GM23248 (cell line): ENCODE data around the gene IFRD1. TPM values are rescaled to one million over a fixed set of nuclear protein-coding genes. Genes with fewer than 3 reads are reported as not detected.

ENCODE experiments used
- DNase-seq: peaks from one replicate; pipeline ENCODE4 v3.0.0-alpha.2; 2015
- H2AFZ ChIP-seq: fragments of 200-600 bp; sonication (generic); 2 replicates; pipeline ENCODE4 v1.6.1; 2016; ENCODE audit warnings: antibody characterized with exemption
- H3F3A ChIP-seq: fragments of 200-600 bp; sonication (generic); 2 replicates; pipeline ENCODE4 v1.6.1; 2016; ENCODE audit warnings: mild to moderate bottlenecking, antibody characterized with exemption, mixed run types; ENCODE audit not compliant: insufficient read depth
- H3K27ac ChIP-seq: fragments of 200-600 bp; sonication (generic); 2 replicates; pipeline ENCODE4 v1.5.1; 2016; ENCODE audit warnings: mild to moderate bottlenecking
- H3K27me3 ChIP-seq: fragments of 200-600 bp; sonication (generic); replicated peaks from 2 replicates; pipeline ENCODE4 v1.6.1; 2016; ENCODE audit warnings: mild to moderate bottlenecking; ENCODE audit not compliant: insufficient read depth
- H3K36me3 ChIP-seq: fragments of 200-600 bp; sonication (generic); 2 replicates; pipeline ENCODE4 v1.6.1; 2016; ENCODE audit warnings: low read depth, mild to moderate bottlenecking
- H3K4me1 ChIP-seq: fragments of 200-600 bp; sonication (generic); 2 replicates; pipeline ENCODE4 v1.6.1; 2016; ENCODE audit warnings: mild to moderate bottlenecking; ENCODE audit not compliant: insufficient read depth
- H3K4me2 ChIP-seq: fragments of 200-600 bp; sonication (generic); one replicate; pipeline ENCODE4 v1.6.1; 2016; ENCODE audit warnings: mild to moderate bottlenecking; ENCODE audit not compliant: unreplicated experiment
- H3K4me3 ChIP-seq: fragments of 200-600 bp; sonication (generic); 2 replicates; pipeline ENCODE4 v1.5.1; 2016; ENCODE audit warnings: mild to moderate bottlenecking
- H3K79me2 ChIP-seq: fragments of 200-600 bp; sonication (generic); 2 replicates; pipeline ENCODE4 v1.6.1; 2016; ENCODE audit warnings: mild to moderate bottlenecking; ENCODE audit not compliant: insufficient read depth
- H3K9ac ChIP-seq: fragments of 200-600 bp; sonication (generic); 2 replicates; pipeline ENCODE4 v1.6.1; 2016; ENCODE audit warnings: mild to moderate bottlenecking
- H3K9me2 ChIP-seq: fragments of 200-600 bp; sonication (generic); 2 replicates; pipeline ENCODE4 v1.6.1; 2016; ENCODE audit warnings: mixed run types, mild to moderate bottlenecking, moderate library complexity; ENCODE audit not compliant: insufficient read depth
- H3K9me3 ChIP-seq: fragments of 200-600 bp; sonication (generic); one replicate; pipeline ENCODE4 v1.6.1; 2017; ENCODE audit warnings: low read depth
- H4K20me1 ChIP-seq: fragments of 200-600 bp; sonication (generic); 2 replicates; pipeline ENCODE4 v1.6.0; 2016; ENCODE audit not compliant: insufficient read depth
- EZH2 ChIP-seq: fragments of 200-600 bp; sonication (generic); IDR thresholded peaks from 2 replicates; pipeline ENCODE4 v1.6.1; 2018; ENCODE audit warnings: antibody characterized with exemption, mild to moderate bottlenecking; ENCODE audit not compliant: insufficient read depth, poor library complexity, severe bottlenecking
- EZH2phosphoT487 ChIP-seq: fragments of 200-600 bp; sonication (generic); IDR thresholded peaks from 2 replicates; pipeline ENCODE4 v1.6.1; 2018; ENCODE audit warnings: antibody characterized with exemption, moderate library complexity, mild to moderate bottlenecking, low read depth; ENCODE audit not compliant: insufficient read depth
- WGBS, 2 experiments: methylation state at CpG; one replicate each; pipeline ENCODE4 v1.1.6; 2015 to 2017; ENCODE audit warnings: low lambda C conversion rate in 2 of 2, low coverage in 1 of 2; ENCODE audit errors: missing lambda C conversion rate in 2 of 2; 5-methylcytosine and 5-hydroxymethylcytosine counted together
- in situ Hi-C: fragments of 300-500 bp; cut with MboI; formaldehyde crosslinking; loops from 2 replicates; pipeline ENCODE4 v1.15.0; 2020
- polyA plus RNA-seq: library from polyadenylated mRNA; unstranded; fragments of >200 nt; fragmentation: Nextera tagmentation; extraction: Ambion mirVana; gene quantifications from 2 replicates; pipeline ENCODE4 v1.2.1, GENCODE V29; 2016
- total RNA-seq: library from RNA; depleted of rRNA; stranded (reverse); fragments of >200 nt; shearing (Covaris generic); gene quantifications from 2 replicates; pipeline ENCODE4 v1.2.3, GENCODE V29; 2014

Gene IFRD1
- total and polyA plus RNA-seq, 2 experiments from 2014 or later, result 61.4 to 71.9 TPM

DNA sequence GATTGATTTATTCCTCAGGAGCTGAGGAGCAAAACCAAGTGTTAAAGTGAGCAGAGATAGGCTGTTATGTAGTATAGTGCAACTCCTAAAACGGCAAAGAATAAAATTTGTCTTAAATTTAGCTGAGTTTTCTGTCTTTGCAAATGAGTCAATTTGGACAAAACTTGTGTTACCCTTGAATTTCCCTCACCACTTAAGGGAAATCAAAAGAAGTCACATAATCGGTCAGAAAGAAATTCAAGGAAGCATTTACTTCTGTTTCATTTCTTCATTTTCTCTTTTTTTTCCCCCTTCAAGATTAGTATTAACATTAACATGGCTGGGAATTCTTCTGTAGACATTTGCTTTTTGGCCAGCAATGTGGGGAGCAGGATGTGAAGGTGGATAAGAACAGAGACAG is 44.4 kb downstream of the IFRD1 start:
- Histone ChIP-seq H2AFZ (no peak overlapping the region), H3K9me3 (no peaks in the 10 kb centered on the region), H3K4me1 (peaks cover 15% of the 10 kb centered on the region), H3K27ac (0 out of 2 replicates have a peak overlapping the region, but pooled peaks have one; percentile 6), H3K4me3 (no peak overlapping the region), H3K9me2 (no peaks in the 10 kb centered on the region), H3K27me3 (no peaks in the 10 kb centered on the region), H3K36me3 (no peaks in the 10 kb centered on the region), H3K9ac (no peak overlapping the region), H3K4me2 (peak overlapping the region; percentile 8), H4K20me1 (no peaks in the 10 kb centered on the region), H3F3A (peaks cover 15% of the 10 kb centered on the region), H3K79me2 (no peaks in the 10 kb centered on the region)
- TF ChIP-seq EZH2 (no peak), EZH2phosphoT487 (no peak)
- in situ Hi-C loops, result no loop called here
- 13% methylated on average over 2 of the region's 2 CpGs for WGBS, 2 experiments
- no peak for DNase-seq

DNA sequence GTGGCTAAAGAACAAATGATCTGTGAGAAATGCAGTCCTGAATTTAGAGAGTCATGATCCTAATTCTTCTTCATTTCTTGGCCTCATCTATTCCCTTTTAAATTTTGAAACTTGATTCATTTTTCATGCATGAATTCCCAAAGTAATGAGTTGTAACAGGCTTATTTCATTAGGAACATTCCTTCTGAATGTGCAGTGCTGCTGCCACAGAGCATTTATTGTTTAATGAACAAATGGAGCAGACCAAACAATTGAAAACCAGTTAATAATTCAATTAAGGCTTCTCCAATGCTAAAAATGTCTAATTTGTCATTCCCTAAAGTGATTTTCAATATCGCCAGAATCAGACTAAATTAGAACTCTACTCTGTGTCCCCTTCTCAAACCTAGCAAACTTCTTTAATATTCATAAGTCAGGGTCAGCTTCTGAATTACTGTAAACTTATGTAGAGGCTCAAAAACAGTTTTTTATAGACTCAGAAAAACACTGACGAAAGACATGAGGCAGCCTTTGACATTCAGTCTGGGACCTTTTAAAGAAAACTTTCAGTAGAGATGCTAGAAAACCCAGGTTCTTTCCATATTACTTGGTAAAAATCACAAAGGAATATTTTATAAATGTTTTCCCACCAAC is 45.0 kb downstream of the IFRD1 start:
- no peak overlapping the region for H3K9ac ChIP-seq
- H3K4me3 ChIP-seq, result no peak overlapping the region
- H3K4me2 ChIP-seq, result peak overlapping the region; percentile 8
- peak overlapping the region; percentile 21 for H3K27ac ChIP-seq
- TF ChIP-seq EZH2 (no peak), EZH2phosphoT487 (no peak)
- H4K20me1 ChIP-seq, result no peaks in the 10 kb centered on the region
- H3K9me2 ChIP-seq, result no peaks in the 10 kb centered on the region
- 12 to 14% methylated on average over 2 of the region's 2 CpGs for WGBS, 2 experiments
- H3K79me2 ChIP-seq, result no peaks in the 10 kb centered on the region
- no peaks in the 10 kb centered on the region for H3K27me3 ChIP-seq
- DNase-seq, result peak; percentile 37
- H3F3A ChIP-seq, result peaks cover 15% of the 10 kb centered on the region
- peak overlapping the region; percentile 34 for H2AFZ ChIP-seq
- H3K4me1 ChIP-seq, result peaks cover 15% of the 10 kb centered on the region
- in situ Hi-C loops, result no loop called here
- no peaks in the 10 kb centered on the region for H3K9me3 ChIP-seq
- H3K36me3 ChIP-seq, result no peaks in the 10 kb centered on the region

DNA sequence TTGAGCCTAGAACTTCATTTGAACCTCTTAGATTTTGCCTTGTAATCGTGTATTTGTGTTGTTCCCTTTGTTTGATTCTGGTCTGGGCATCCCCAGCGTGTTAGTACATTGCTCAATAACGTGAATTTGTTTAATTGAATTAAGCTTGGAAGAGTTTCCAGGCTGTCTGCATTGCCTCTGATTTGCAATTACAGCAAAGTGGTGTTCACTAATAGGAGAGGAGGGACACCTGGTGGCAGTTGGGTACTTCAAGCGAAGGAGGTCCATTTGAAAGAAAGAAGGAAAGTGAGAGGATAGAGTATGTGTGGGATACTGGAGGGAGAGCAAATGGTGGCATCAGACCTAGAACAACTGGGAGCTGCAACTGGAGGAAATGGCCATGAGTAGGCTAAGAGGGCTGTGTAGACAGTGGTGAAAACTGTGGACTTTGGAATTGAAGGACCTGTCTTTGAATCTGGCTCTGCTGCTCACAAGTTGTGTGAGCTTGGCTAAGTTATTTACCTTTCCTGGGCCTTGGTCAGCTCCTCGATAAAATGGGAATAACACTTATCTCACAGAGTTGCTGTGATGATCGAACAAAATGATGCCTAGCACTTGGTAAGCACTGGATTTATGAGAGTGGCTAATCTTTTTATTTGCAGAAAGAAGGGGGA is 45.7 kb downstream of the IFRD1 start:
- H3K4me1 ChIP-seq, result peaks cover 15% of the 10 kb centered on the region
- 34 to 35% methylated on average over 6 of the region's 6 CpGs for WGBS, 2 experiments
- peaks cover 15% of the 10 kb centered on the region for H3F3A ChIP-seq
- H3K4me2 ChIP-seq, result peak overlapping the region; percentile 8
- DNase-seq, result peak; percentile 72
- H3K79me2 ChIP-seq, result no peaks in the 10 kb centered on the region
- H3K4me3 ChIP-seq, result no peak overlapping the region
- in situ Hi-C loops, result no loop called here
- no peak overlapping the region for H3K9ac ChIP-seq
- no peaks in the 10 kb centered on the region for H3K9me2 ChIP-seq
- no peaks in the 10 kb centered on the region for H3K9me3 ChIP-seq
- TF ChIP-seq EZH2 (no peak), EZH2phosphoT487 (no peak)
- no peaks in the 10 kb centered on the region for H3K27me3 ChIP-seq
- H3K36me3 ChIP-seq, result no peaks in the 10 kb centered on the region
- H3K27ac ChIP-seq, result peak overlapping the region; percentile 21
- H4K20me1 ChIP-seq, result no peaks in the 10 kb centered on the region
- H2AFZ ChIP-seq, result peak overlapping the region; percentile 34

DNA sequence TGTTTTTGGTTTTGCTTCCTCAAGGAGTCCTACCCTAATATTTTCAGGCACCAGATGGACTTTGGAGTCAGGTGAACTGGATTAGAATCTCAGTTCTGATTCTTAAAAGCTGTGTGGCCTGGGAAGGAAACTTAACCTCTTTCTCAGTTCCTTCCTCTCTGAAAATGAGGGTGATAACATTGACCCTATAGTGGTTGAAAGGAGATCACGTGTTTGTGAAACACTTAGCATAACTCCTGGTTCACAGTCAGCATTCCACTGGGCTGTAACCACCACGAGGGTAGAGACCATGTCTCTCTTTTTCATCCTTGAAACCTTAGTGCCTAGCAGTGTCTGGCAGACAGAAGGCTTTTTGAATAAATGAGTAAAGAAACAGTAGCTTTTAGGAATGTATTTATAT is 47.2 kb downstream of the IFRD1 start:
- no peak for TF ChIP-seq EZH2
- no peak for TF ChIP-seq EZH2phosphoT487
- WGBS, 2 experiments, result 69 to 79% methylated on average over 2 of the region's 2 CpGs
- no peak overlapping the region for H3K27ac ChIP-seq

More for the DNA sequence above, 47.2 kb downstream of the IFRD1 start:
- Histone ChIP-seq H2AFZ (no peak overlapping the region), H3K36me3 (no peaks in the 10 kb centered on the region), H3K4me2 (no peak overlapping the region), H3K4me1 (peaks cover 15% of the 10 kb centered on the region), H4K20me1 (no peaks in the 10 kb centered on the region), H3K4me3 (no peak overlapping the region), H3K9me3 (no peaks in the 10 kb centered on the region), H3K27me3 (no peaks in the 10 kb centered on the region), H3K9me2 (no peaks in the 10 kb centered on the region), H3K9ac (no peak overlapping the region), H3K79me2 (no peaks in the 10 kb centered on the region), H3F3A (peaks cover 15% of the 10 kb centered on the region)
- no peak for DNase-seq
- in situ Hi-C loops, result no loop called here
